ENCODE results near the gene SEMA6A.

Gene SEMA6A

DNA sequence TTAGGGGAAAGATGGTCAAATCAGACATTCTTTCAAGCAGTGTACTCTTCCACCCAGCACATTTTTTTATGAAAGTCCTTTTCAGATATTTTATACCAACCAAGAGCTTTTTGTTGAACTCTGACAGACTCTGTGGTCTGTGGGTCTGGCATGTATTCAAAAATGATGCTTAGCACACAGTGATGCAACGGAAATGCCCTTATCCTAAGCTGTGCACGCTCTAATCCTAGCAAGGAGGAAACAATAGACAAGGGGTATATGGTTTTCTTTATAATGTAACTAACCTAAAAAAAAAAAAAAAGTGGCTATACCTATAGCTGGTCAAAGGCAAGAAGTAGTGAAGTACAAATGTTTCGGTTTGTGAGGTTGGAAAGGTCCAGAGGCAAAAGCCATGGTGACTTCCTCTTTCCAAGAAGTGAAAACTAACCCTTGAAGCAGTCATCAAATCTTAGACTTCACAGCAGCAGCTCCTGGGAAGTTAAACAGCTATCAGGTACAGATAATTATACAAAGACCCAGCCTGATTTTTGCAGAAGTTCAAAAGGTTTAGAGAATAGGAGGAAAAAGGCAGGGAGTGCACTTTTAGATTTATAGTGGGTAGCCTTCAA is 82.5 kb downstream of the SEMA6A start:
- DNase-seq, result no peak

- no peak for DNase-seq
These were observed 86.1 kb downstream of the SEMA6A start for GRCh38 chr5:116488356-116489041.

GRCh38 chr5:116487045-116487444 is 87.6 kb downstream of the SEMA6A start:
- no peak for DNase-seq

DNA sequence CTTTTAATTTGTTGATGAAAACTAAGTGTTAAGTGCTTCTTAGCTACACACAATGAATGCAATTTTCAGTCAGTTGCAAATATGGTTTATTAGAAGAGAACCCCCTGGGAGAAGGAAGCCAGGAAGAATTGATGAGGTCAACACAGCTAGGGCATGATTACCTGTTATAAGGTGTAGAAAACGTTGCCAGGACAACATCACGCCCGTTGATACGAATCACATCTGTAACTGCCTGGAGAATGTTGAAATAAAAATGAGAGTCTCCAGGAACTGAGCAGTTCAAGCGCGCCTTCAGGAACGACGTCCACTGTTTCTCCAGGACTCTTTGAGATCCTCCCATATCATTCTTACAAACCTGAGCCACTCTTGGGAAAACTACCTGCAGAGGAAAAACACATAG is 88.0 kb downstream of the SEMA6A start:
- DNase-seq, result no peak

DNA sequence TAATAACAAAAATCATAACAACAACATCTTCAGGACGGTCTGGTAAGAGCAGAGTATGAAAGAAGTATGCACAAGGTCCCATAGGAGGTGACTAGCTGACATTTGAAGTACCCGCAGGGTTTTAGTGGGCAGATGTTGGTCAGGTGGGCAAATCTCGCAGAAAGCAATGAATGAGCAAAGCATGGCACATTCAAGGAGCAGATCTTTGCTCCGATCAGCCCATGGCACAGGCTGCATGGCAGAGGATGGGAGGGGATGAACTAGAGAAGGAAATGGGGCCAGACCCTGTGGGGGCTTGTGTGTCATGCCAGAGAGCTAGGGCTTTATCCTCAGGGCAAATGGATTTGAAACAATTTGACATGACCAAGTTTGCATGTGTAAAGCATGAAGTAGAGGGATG is 90.0 kb downstream of the SEMA6A start:
- no peak for DNase-seq

- no peak for DNase-seq
These were observed 92.2 kb downstream of the SEMA6A start for GRCh38 chr5:116482394-116482793.

- DNase-seq, result no peak
These were observed 93.6 kb downstream of the SEMA6A start for GRCh38 chr5:116480894-116481510.

- no peak for DNase-seq
These were observed 94.6 kb downstream of the SEMA6A start for GRCh38 chr5:116479776-116480675.

DNA sequence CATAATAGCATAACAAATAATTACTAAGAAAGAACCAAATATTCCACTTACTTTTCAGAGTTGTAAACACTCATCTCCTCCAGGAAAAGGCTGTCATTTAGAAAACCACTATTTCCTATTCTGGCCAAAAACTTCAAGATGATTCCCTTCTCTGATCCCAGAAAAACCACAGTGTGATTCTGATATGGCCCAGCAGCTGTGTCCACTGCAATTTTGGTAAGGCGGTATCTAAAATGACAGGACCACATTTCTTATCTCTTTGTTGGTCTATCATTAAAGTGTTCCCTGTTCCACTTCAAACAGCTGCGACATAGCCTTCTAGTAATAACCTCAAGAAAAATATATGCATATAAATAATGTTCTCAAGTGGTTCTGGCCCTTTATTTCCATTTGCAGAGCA is 96.1 kb downstream of the SEMA6A start:
- peak; percentile 67 for DNase-seq

DNA sequence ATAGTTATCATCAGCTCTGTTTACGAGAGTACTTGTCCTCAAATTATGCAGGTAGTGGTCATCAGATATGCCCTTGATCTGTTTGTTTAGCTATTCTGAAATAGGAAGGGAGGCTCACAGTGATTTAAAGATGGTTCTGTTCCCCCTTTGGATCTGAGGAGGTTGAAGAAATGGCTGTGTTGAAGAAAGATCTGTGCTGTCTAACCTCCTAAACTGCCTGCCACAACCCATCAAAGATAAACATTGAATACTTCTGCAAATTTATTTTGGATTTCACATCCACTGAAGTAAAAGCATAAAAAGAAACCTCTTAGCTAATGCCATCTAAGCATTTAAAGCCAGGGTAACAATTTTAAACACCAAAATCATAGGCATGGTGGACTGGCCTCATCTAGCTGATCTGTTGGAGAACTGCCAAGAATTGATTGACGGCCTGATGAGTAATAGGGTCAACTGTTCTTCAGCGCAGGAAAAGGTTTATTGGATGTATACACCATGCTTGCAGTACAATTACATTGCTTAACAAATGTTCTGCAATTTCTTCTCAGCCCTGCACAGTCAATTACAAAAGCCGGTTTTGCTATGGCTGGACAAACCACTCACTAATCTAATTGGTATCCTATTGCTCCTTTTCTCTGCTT is 97.6 kb downstream of the SEMA6A start:
- no peak for DNase-seq

GRCh38 chr5:116475338-116475737 is 99.3 kb downstream of the SEMA6A start:
- DNase-seq, result no peak

DNA sequence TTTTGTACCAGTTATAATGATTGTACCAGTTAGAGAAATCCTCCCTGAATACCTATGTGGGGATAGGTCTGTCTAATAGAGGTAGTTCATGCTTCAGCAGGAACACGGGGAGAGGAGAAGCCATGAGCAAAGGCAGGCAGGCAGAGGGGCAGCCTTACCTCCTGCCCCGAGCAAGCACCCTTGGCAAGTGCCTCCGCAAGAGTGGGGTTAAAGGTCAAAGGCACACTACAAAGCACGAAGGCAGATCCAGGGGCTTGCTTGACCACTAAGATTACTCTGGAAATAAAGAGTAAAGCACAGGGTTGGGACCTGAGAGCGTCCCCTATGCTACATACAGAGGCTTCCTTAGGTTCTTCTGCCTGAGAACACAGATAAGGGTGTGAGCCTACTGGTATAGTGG is 100.9 kb downstream of the SEMA6A start:
- no peak for DNase-seq

GRCh38 chr5:116472274-116472673 is 102.3 kb downstream of the SEMA6A start:
- DNase-seq, result no peak

GRCh38 chr5:116469631-116470030 is 105.0 kb downstream of the SEMA6A start:
- DNase-seq, result no peak

DNA sequence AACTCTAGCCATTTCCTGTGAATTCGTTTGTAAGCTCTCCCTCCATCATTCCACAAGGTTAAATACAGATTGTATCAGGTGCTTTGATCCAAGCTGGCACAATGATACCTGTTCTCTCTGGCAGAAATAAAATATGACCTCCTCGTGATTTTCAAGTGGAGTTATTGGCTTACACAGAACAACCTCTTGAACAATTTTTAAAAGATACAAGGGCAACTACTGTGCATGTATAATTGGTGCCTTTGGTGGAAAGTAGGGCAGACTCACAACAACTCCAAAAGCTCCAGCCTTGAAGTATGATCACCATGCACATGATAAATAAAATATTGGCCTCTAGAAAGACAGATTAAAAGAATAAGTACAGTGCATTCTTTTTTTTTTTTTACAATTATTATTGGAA is 106.0 kb downstream of the SEMA6A start:
- no peak for DNase-seq

- DNase-seq, result no peak
These were observed 107.2 kb downstream of the SEMA6A start for GRCh38 chr5:116467465-116467843.

- no peak for DNase-seq
These were observed 107.7 kb downstream of the SEMA6A start for GRCh38 chr5:116466727-116467464.

DNA sequence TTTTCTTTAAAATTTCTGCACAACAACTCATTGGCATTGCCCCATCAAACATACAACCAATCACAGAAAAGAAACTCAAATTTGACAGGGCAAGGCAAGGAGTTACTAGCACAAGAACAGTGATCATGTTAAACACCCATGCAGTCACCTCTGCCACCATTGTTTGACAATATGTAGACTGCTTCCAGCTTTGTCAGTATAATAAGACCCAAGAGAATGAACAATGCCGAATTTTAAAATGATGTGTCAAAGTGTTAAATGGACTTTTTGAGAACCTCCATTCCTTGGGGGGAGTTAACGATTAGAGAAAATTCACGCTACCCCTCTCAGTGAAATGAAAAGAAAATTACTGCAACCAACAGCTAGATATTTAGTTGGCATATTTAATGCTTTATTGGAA is 109.2 kb downstream of the SEMA6A start:
- no peak for DNase-seq

GRCh38 chr5:116464144-116464708 is 110.4 kb downstream of the SEMA6A start:
- DNase-seq, result no peak

DNA sequence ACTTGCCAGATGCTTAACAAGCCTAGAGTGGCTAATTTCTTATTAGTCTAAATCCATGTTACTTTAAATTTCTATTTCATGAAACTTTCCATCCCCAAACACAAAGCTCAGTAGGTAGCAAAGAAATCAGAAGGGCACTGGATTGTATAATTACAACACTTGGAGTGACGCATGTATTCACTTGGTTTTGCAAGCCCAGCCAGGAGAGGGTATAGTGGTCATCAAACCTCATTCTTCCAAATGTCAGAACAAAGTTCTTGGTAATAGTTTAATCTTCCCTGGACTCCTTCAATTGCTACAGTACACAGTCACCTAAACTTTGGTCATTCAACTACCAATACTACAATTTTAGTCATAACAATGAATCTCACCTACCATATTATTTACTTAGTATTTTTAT is 112.1 kb downstream of the SEMA6A start:
- DNase-seq, result no peak

DNA sequence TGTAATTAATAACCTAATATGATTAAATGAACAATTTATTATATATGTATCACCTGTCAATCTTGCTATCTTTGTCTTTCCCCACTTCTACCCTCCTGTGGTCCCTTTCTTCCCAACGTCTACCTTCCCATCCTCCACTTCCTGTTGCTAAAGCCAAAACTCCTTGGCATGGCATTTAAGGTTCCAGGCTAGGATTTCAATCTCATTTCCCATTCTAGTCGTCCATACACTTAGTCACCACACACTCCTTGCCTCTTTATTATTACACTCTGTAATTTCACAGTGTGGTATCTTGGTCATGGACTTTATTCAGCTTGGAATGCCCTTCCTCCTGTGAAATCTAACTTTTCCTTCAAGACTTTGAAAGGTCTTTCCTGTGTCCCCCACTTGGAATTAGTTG is 115.3 kb downstream of the SEMA6A start:
- no peak for DNase-seq

DNA sequence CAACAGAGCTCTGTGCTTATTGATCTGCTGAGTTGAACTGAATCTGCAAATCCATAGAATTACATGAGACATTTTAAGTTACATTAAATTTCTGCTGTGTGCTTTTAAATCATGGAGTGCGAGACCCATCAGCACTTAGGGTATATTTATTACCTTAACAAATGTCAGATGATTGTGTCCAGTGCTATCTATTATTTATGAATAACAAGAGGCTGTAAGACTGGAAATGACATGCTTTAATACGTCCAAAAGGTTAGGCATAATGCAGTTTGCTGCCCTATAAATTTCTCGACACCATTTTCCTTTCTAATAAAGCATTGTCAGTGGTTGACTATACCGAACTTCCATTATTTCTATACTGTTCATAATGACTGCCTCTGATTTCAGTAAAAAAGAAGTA is 117.6 kb downstream of the SEMA6A start:
- no peak for DNase-seq

All from DMS79 (cell line).